Hepatic stellate cell (primary cell): ENCODE results near the gene TDRD12.

Experiments used
- DNase-seq: peaks from one replicate; pipeline ENCODE4 v3.0.0; 2011; ENCODE audit warnings: low spot score

Gene TDRD12

GRCh38 chr19:32868206-32868950, 148.8 kb downstream of the TDRD12 start:
- no peak for DNase-seq

GRCh38 chr19:32869369-32869965, 149.9 kb downstream of the TDRD12 start, which contains the start of gene SLC7A9:
TSS of gene SLC7A9 (minus strand) at chr19:32869767. CDS start at chr19:32868534, 1,233 bp downstream.
- DNase-seq, result no peak

- DNase-seq, result no peak
These were observed 150.5 kb downstream of the TDRD12 start for GRCh38 chr19:32869966-32870573.

- DNase-seq, result no peak
These were observed 151.4 kb downstream of the TDRD12 start for GRCh38 chr19:32870981-32871451.

- DNase-seq, result no peak
These were observed 152.8 kb downstream of the TDRD12 start for GRCh38 chr19:32872391-32872790.

GRCh38 chr19:32873247-32873959, 153.8 kb downstream of the TDRD12 start:
- DNase-seq, result no peak

- DNase-seq, result no peak
These were observed 155.0 kb downstream of the TDRD12 start for GRCh38 chr19:32874605-32875004.

GRCh38 chr19:32875428-32875827, 155.9 kb downstream of the TDRD12 start:
- DNase-seq, result no peak

GRCh38 chr19:32876236-32876918, 156.8 kb downstream of the TDRD12 start:
- DNase-seq, result no peak

GRCh38 chr19:32876919-32877285, 157.3 kb downstream of the TDRD12 start:
- DNase-seq, result no peak
